ENCODE measurements around the gene LRRN4CL.

DNA sequence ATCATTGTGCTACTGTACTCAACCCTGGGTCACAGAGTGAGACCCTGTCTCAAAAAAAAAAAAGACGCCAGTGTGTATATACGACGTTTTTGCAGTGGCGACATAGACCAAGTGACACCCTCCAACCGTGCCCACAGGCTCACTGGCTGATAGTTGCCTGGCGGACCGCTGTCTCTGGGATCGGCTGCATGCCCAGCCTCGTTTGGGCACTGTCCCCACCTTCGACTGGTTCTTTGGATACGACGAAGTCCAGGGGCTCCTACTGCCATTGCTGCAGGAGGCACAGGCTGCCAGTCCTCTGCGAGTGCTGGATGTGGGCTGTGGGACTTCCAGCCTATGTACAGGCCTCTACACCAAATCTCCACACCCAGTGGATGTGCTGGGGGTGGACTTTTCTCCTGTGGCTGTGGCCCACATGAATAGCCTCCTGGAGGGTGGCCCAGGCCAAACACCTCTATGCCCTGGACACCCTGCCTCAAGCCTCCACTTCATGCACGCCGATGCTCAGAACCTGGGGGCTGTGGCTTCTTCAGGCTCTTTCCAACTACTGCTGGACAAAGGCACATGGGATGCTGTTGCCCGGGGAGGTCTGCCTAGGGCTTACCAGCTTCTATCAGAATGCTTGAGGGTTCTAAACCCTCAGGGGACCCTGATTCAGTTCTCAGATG lies 22.9 kb downstream of the LRRN4CL start:
- TF ChIP-seq, protein P1, sequence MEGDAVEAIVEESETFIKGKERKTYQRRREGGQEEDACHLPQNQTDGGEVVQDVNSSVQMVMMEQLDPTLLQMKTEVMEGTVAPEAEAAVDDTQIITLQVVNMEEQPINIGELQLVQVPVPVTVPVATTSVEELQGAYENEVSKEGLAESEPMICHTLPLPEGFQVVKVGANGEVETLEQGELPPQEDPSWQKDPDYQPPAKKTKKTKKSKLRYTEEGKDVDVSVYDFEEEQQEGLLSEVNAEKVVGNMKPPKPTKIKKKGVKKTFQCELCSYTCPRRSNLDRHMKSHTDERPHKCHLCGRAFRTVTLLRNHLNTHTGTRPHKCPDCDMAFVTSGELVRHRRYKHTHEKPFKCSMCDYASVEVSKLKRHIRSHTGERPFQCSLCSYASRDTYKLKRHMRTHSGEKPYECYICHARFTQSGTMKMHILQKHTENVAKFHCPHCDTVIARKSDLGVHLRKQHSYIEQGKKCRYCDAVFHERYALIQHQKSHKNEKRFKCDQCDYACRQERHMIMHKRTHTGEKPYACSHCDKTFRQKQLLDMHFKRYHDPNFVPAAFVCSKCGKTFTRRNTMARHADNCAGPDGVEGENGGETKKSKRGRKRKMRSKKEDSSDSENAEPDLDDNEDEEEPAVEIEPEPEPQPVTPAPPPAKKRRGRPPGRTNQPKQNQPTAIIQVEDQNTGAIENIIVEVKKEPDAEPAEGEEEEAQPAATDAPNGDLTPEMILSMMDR (IDR thresholded peaks at IDR 0.05) = no peak
- TF ChIP-seq POLR2A (IDR thresholded peaks at IDR 0.05) = no peak
- no peak for TF ChIP-seq POLR2AphosphoS5 (IDR thresholded peaks at IDR 0.05)

All from breast epithelium (tissue), 3 donors.